ENCODE results near the gene ADCY7. TPM values are rescaled to one million over a fixed set of nuclear protein-coding genes. Genes with fewer than 3 reads are reported as not detected.

ADCY7 gene
- total RNA-seq, 1 donor from 2014 or later = 16.7 TPM

DNA sequence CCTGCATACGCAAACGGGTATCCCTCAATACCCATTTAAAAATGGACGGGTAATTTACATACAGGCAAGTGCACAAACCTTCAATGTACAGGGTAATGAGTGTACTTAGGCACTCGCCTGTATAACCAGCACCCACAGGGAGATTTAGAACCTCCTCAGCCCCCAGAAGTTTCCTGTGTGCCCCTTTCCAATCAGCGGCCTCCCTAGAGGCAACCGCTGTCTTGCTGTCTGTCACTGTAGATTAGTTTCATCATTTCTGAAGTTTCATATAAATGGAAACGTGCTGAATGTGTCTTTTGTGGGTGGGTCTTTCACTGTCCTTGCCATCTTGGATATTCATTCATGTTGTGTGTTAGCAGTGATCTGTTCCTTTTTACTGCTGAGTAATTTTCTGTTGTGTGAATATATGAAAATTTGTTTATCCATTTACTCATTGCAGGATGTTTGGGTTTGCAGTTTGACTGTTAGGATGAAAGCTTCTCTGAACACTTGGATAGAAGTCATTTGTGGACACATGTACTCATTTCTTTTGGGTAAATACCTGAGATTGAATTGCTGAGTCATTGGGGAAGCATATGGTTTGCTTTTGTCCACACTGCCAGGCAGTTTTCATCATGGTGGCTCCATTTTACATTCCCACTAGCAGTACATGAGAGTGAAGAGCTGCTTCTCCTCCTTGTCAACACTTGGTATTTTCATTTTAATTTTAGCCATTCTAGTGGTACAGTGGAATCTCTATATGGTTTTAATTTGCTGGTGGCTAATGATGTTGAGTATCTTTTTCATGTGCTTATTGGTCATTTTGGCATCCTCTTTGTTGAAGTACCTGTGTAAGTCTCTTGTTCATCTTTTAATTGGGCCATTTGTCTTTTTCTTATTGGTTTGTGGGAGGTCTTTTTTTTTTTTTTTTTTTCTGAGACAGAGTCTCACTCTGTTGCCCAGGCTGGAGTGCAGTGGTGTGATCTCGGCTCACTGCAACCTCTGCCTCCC, 2.1 kb upstream of the ADCY7 start:
- H3K27ac Mint-ChIP-seq (ENCODE audit: unreplicated experiment) = no peak overlapping the region
- TF ChIP-seq, protein P1, sequence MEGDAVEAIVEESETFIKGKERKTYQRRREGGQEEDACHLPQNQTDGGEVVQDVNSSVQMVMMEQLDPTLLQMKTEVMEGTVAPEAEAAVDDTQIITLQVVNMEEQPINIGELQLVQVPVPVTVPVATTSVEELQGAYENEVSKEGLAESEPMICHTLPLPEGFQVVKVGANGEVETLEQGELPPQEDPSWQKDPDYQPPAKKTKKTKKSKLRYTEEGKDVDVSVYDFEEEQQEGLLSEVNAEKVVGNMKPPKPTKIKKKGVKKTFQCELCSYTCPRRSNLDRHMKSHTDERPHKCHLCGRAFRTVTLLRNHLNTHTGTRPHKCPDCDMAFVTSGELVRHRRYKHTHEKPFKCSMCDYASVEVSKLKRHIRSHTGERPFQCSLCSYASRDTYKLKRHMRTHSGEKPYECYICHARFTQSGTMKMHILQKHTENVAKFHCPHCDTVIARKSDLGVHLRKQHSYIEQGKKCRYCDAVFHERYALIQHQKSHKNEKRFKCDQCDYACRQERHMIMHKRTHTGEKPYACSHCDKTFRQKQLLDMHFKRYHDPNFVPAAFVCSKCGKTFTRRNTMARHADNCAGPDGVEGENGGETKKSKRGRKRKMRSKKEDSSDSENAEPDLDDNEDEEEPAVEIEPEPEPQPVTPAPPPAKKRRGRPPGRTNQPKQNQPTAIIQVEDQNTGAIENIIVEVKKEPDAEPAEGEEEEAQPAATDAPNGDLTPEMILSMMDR (IDR thresholded peaks at IDR 0.05; ENCODE audit: partially characterized antibody, unreplicated experiment) = no peak
- no peaks in the 10 kb centered on the region for H3K36me3 Mint-ChIP-seq (ENCODE audit: unreplicated experiment)
- H3K4me1 Mint-ChIP-seq (ENCODE audit: low read depth, unreplicated experiment) = peaks cover 34% of the 10 kb centered on the region
- DNase-seq = no peak
- H3K27me3 Mint-ChIP-seq (ENCODE audit: unreplicated experiment) = peaks cover 9% of the 10 kb centered on the region
- peaks cover 8% of the 10 kb centered on the region for H3K9me3 Mint-ChIP-seq (ENCODE audit: unreplicated experiment)
- no peak overlapping the region for H3K4me3 Mint-ChIP-seq (ENCODE audit: unreplicated experiment)

GRCh38 chr16:50265260-50265659, 1.1 kb upstream of the ADCY7 start:
- Mint-ChIP-seq H3K4me1 (ENCODE audit: low read depth, unreplicated experiment) (peaks cover 25% of the 10 kb centered on the region), H3K27me3 (ENCODE audit: unreplicated experiment) (peaks cover 12% of the 10 kb centered on the region), H3K27ac (ENCODE audit: unreplicated experiment) (peak overlapping the region; percentile 30), H3K9me3 (ENCODE audit: unreplicated experiment) (peaks cover 6% of the 10 kb centered on the region), H3K36me3 (ENCODE audit: unreplicated experiment) (no peaks in the 10 kb centered on the region), H3K4me3 (ENCODE audit: unreplicated experiment) (no peak overlapping the region)
- DNase-seq = no peak
- TF ChIP-seq, protein P1 (IDR thresholded peaks at IDR 0.05; ENCODE audit: partially characterized antibody, unreplicated experiment) = no peak

GRCh38 chr16:50265716-50266336, 525 bp upstream of the ADCY7 start:
- Mint-ChIP-seq H3K27ac (ENCODE audit: unreplicated experiment) (peak overlapping the region; percentile 30), H3K36me3 (ENCODE audit: unreplicated experiment) (no peaks in the 10 kb centered on the region), H3K27me3 (ENCODE audit: unreplicated experiment) (peaks cover 12% of the 10 kb centered on the region), H3K4me3 (ENCODE audit: unreplicated experiment) (no peak overlapping the region), H3K9me3 (ENCODE audit: unreplicated experiment) (peaks cover 6% of the 10 kb centered on the region), H3K4me1 (ENCODE audit: low read depth, unreplicated experiment) (peaks cover 25% of the 10 kb centered on the region)
- TF ChIP-seq, protein P1 (IDR thresholded peaks at IDR 0.05; ENCODE audit: partially characterized antibody, unreplicated experiment) = no peak
- no peak for DNase-seq

DNA sequence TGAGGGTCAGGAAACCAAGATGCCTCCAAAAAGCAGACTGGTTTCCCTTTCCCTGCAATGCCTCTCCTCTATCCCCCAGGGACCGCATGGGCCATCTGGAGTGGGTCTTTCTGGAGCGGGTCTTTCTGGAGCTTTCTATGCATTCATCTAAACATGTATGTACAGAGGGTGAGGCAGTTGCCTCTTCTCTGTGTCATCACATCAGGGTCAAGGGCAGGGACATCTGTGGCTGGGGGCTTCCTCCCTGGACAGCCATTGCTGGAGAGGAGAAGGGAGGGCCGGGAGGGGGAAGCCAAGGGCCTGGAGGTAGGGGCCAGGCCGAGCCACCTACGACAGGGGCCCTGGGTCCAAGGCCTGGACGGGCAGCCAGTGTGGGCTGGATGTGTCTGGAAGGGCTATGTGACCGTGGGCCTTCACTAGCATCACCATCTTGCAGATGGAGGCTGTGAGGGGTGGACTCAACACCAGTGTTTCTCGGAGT, 840 bp downstream of the ADCY7 start:
- peak overlapping the region; percentile 90 for H3K27ac Mint-ChIP-seq (ENCODE audit: unreplicated experiment)
- peaks cover 25% of the 10 kb centered on the region for H3K4me1 Mint-ChIP-seq (ENCODE audit: low read depth, unreplicated experiment)
- H3K4me3 Mint-ChIP-seq (ENCODE audit: unreplicated experiment) = peak overlapping the region; percentile 57
- H3K27me3 Mint-ChIP-seq (ENCODE audit: unreplicated experiment) = peaks cover 8% of the 10 kb centered on the region
- TF ChIP-seq, protein P1 (IDR thresholded peaks at IDR 0.05; ENCODE audit: partially characterized antibody, unreplicated experiment) = no peak
- no peaks in the 10 kb centered on the region for H3K36me3 Mint-ChIP-seq (ENCODE audit: unreplicated experiment)
- DNase-seq = peak; percentile 63
- peaks cover 4% of the 10 kb centered on the region for H3K9me3 Mint-ChIP-seq (ENCODE audit: unreplicated experiment)

Data from glutamatergic neuron (in vitro differentiated cells).